Progenitor cell of endocrine pancreas (in vitro differentiated cells): ENCODE results near the gene THRB. TPM values are rescaled to one million over a fixed set of nuclear protein-coding genes. Genes with fewer than 3 reads are reported as not detected.

ENCODE experiments used
- DNase-seq: peaks from one replicate; pipeline ENCODE4 v3.0.0; 2021; ENCODE audit warnings: low spot score; ENCODE audit not compliant: unreplicated experiment
- H3K27ac Mint-ChIP-seq: 2 replicates; pipeline ENCODE4 v1.8.0; 2021; ENCODE audit warnings: mild to moderate bottlenecking, moderate library complexity, mixed read lengths
- H3K27me3 Mint-ChIP-seq: 2 replicates; pipeline ENCODE4 v1.8.0; 2021; ENCODE audit warnings: mixed read lengths
- H3K36me3 Mint-ChIP-seq: 2 replicates; pipeline ENCODE4 v1.8.0; 2022; ENCODE audit warnings: mixed read lengths; ENCODE audit not compliant: insufficient read depth
- H3K4me1 Mint-ChIP-seq: 2 replicates; pipeline ENCODE4 v1.8.0; 2021; ENCODE audit warnings: low read depth, mixed read lengths
- H3K4me3 Mint-ChIP-seq: 2 replicates; pipeline ENCODE4 v1.8.0; 2021; ENCODE audit warnings: low read depth, mild to moderate bottlenecking, moderate library complexity, mixed read lengths
- H3K9me3 Mint-ChIP-seq: 2 replicates; pipeline ENCODE4 v1.8.0; 2021; ENCODE audit warnings: low read depth, mixed read lengths
- CTCF ChIP-seq: fragments of 200-600 bp; sonication (generic); IDR thresholded peaks from one replicate; pipeline ENCODE4 v1.5.0; 2021; ENCODE audit warnings: antibody characterized with exemption, mild to moderate bottlenecking; ENCODE audit not compliant: unreplicated experiment
- total RNA-seq: library from RNA; stranded (reverse); gene quantifications from 2 replicates; pipeline ENCODE4 v1.2.1, GENCODE V29; 2021

The THRB gene
- total RNA-seq, 1 donor from 2014 or later: 19.7 TPM

GRCh38 chr3:24496529-24497482, 2.2 kb upstream of the THRB start:
- H3K9me3 Mint-ChIP-seq: no peaks in the 10 kb centered on the region
- peaks cover 15% of the 10 kb centered on the region for H3K4me1 Mint-ChIP-seq
- peak overlapping the region; percentile 94 for H3K4me3 Mint-ChIP-seq
- DNase-seq: peak; percentile 49
- H3K36me3 Mint-ChIP-seq: no peaks in the 10 kb centered on the region
- H3K27me3 Mint-ChIP-seq: peaks cover 21% of the 10 kb centered on the region
- peak; percentile 66 for TF ChIP-seq CTCF
- no peak overlapping the region for H3K27ac Mint-ChIP-seq

GRCh38 chr3:24495326-24495994, 810 bp upstream of the THRB start:
- peaks cover 34% of the 10 kb centered on the region for H3K27me3 Mint-ChIP-seq
- H3K36me3 Mint-ChIP-seq: no peaks in the 10 kb centered on the region
- peak overlapping the region; percentile 94 for H3K4me3 Mint-ChIP-seq
- peaks cover 15% of the 10 kb centered on the region for H3K4me1 Mint-ChIP-seq
- DNase-seq: peak; percentile 49
- H3K9me3 Mint-ChIP-seq: no peaks in the 10 kb centered on the region
- TF ChIP-seq CTCF: peak; percentile 44
- peak overlapping the region; percentile 98 for H3K27ac Mint-ChIP-seq

GRCh38 chr3:24493746-24494617, 668 bp downstream of the THRB start:
- TF ChIP-seq CTCF: no peak
- Mint-ChIP-seq H3K27me3 (peaks cover 40% of the 10 kb centered on the region), H3K4me1 (peaks cover 15% of the 10 kb centered on the region), H3K9me3 (no peaks in the 10 kb centered on the region), H3K4me3 (peak overlapping the region; percentile 94), H3K36me3 (no peaks in the 10 kb centered on the region), H3K27ac (peak overlapping the region; percentile 98)
- DNase-seq: peak; percentile 41

- Mint-ChIP-seq H3K27me3 (peaks cover 38% of the 10 kb centered on the region), H3K4me3 (peak overlapping the region; percentile 94), H3K4me1 (peaks cover 15% of the 10 kb centered on the region), H3K27ac (peak overlapping the region; percentile 98), H3K9me3 (no peaks in the 10 kb centered on the region), H3K36me3 (no peaks in the 10 kb centered on the region)
- no peak for DNase-seq
- no peak for TF ChIP-seq CTCF
These were observed 1.6 kb downstream of the THRB start for GRCh38 chr3:24492971-24493551.
